ENCODE results near the gene PSMG2. TPM values are rescaled to one million over a fixed set of nuclear protein-coding genes. Genes with fewer than 3 reads are reported as not detected.

PSMG2 gene
- total and polyA plus RNA-seq, 10 of the 15 experiments (the other 5 are each of a cell fraction or from before 2014, with no cell fraction given) = 88.5 to 268 (median 116) TPM

DNA sequence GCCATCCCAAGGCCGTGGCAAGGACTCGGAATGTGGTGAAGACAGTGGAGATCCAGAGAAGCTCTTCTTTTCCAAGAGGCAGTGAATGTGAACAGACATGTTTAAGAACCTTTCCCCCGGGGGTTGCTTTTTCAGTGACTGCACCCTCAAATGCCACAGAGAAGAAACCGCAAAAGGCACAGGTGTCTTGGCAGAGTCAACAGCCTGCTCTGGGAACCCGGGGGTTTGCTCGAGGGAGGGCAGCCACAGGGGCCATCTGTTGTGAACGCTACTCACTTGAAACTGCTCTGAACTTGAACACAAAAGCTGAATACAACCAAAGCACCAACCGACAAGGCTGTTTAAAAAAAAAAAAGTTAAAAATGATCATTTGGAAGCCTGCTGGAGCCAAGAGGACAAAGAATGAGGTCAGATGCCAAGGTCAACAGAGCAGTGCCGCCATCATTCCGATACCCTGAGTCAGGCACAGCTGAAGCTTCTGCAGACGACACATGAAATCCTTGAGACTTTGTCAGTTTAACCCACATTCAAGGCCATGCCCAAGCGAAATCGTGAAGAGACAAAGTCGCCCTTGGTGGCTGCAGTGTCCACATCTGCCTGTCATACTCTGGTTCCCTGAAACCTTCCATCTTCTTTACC lies 47.4 kb downstream of the PSMG2 start:
- DNase-seq (ENCODE audit: low read depth, low spot score) = peak; percentile 23
- Histone ChIP-seq H3K4me1 (ENCODE audit: control insufficient read depth, insufficient read depth, low read length) (peaks cover 10% of the 10 kb centered on the region), H3K27me3 (replicated peaks in 1 of 2; ENCODE audit: control insufficient read depth in 2 of 2, insufficient read depth in 2 of 2, low read length in 1 of 2) (no peaks in the 10 kb centered on the region), H4K20me1 (ENCODE audit: control insufficient read depth, insufficient read depth) (no peaks in the 10 kb centered on the region), H3K9me3 (replicated peaks; ENCODE audit: control insufficient read depth, insufficient read depth, low read length) (no peaks in the 10 kb centered on the region), H3K4me3 (peak overlapping the region; percentile 2; the same call in 1 of the 2 replicates), H3K4me2 (ENCODE audit: control insufficient read depth, insufficient read depth) (peak overlapping the region; percentile 36), H3K36me3 (ENCODE audit: control insufficient read depth in 2 of 2, insufficient read depth in 2 of 2, low read length in 1 of 2) (no peaks in the 10 kb centered on the region), H3K9ac (ENCODE audit: control insufficient read depth, insufficient read depth, low read length) (no peak overlapping the region), H3K27ac (ENCODE audit: control insufficient read depth, insufficient read depth) (no peak overlapping the region), H3K79me2 (ENCODE audit: control insufficient read depth, insufficient read depth, low read length) (no peaks in the 10 kb centered on the region), H2AFZ (ENCODE audit: control insufficient read depth, low read depth, low read length) (peak overlapping the region; percentile 25)
- RAD21 ChIA-PET (ENCODE audit: unreplicated experiment) = interaction anchor here (0.9 to 2.2 kb wide), 3 partner anchors 35 to 184 kb away, joined by 3 to 8 read pairs (median 5); no protein-coding TSS in a partner anchor
- intact Hi-C loops (cut with micrococcal nuclease; ENCODE audit: unreplicated experiment) = no loop called here
- POLR2A ChIA-PET = no interaction called here
- CTCF ChIA-PET = interaction anchor here (1.2 to 2.8 kb wide), 5 partner anchors 13 to 184 kb away, joined by 3 to 8 read pairs (median 7); no protein-coding TSS in a partner anchor
- FAIRE-seq = peak; percentile 81
- peak; percentile 62 for ATAC-seq
- 7% methylated on average over 14 of the region's 14 CpGs for WGBS (ENCODE audit: insufficient coverage, insufficient replicate concordance, low lambda C conversion rate, missing lambda C conversion rate)
- SMC1A ChIA-PET (ENCODE audit: uncharacterized antibody, unreplicated experiment) = interaction anchor here (0.7 to 2.9 kb wide), 9 partner anchors 8 to 410 kb away, joined by 3 to 6 read pairs (median 4); no protein-coding TSS in a partner anchor
- no TSS peak for BruUV-seq (replicated peaks)
- in situ Hi-C loops (cut with MboI) = no loop called here
- TF ChIP-seq EED (IDR thresholded peaks at IDR 0.05; ENCODE audit: low read depth) (0 out of 2 replicates have a peak, but pooled peaks have one; percentile 22), CBFB (IDR thresholded peaks at IDR 0.05; ENCODE audit: low read depth) (peak; percentile 49; the same call in 1 of the 2 replicates), CHD1 (IDR thresholded peaks at IDR 0.05; ENCODE audit: low read depth, low read length) (no peak), IKZF2 (IDR thresholded peaks at IDR 0.05) (0 out of 4 replicates have a peak, but pooled peaks of 1 of the 2 experiments have one; percentile 10), SIN3A (IDR thresholded peaks at IDR 0.05; ENCODE audit: low read depth, low read length) (no peak), MEF2B (IDR thresholded peaks at IDR 0.05; ENCODE audit: partially characterized antibody, poor library complexity, severe bottlenecking) (peak; percentile 16), NR2F1 (conservative IDR thresholded peaks at IDR 0.05) (0 out of 2 replicates have a peak, but pooled peaks have one; percentile 19), TBL1XR1 (IDR thresholded peaks at IDR 0.05; ENCODE audit: low read depth, low read length) (no peak), BACH1 (IDR thresholded peaks at IDR 0.05; ENCODE audit: borderline replicate concordance) (no peak), IRF4 (IDR thresholded peaks at IDR 0.05; ENCODE audit: low read depth, low read length) (no peak), KDM1A (IDR thresholded peaks at IDR 0.05; ENCODE audit: borderline replicate concordance) (no peak), ZNF217 (IDR thresholded peaks at IDR 0.05) (no peak), BRCA1 (IDR thresholded peaks at IDR 0.05; ENCODE audit: low read depth, low read length) (no peak), SMAD1 (IDR thresholded peaks at IDR 0.05; ENCODE audit: low read depth, partially characterized antibody) (no peak), SRF (IDR thresholded peaks at IDR 0.05; ENCODE audit: low read depth in 2 of 2, low read length in 2 of 2) (no peak), WRNIP1 (IDR thresholded peaks at IDR 0.05; ENCODE audit: borderline replicate concordance, low read depth, low read length) (no peak), TCF12 (IDR thresholded peaks at IDR 0.05; ENCODE audit: low read depth, low read length) (peak; percentile 68; the same call in 1 of the 2 replicates)
- TF ChIP-seq, protein P1, sequence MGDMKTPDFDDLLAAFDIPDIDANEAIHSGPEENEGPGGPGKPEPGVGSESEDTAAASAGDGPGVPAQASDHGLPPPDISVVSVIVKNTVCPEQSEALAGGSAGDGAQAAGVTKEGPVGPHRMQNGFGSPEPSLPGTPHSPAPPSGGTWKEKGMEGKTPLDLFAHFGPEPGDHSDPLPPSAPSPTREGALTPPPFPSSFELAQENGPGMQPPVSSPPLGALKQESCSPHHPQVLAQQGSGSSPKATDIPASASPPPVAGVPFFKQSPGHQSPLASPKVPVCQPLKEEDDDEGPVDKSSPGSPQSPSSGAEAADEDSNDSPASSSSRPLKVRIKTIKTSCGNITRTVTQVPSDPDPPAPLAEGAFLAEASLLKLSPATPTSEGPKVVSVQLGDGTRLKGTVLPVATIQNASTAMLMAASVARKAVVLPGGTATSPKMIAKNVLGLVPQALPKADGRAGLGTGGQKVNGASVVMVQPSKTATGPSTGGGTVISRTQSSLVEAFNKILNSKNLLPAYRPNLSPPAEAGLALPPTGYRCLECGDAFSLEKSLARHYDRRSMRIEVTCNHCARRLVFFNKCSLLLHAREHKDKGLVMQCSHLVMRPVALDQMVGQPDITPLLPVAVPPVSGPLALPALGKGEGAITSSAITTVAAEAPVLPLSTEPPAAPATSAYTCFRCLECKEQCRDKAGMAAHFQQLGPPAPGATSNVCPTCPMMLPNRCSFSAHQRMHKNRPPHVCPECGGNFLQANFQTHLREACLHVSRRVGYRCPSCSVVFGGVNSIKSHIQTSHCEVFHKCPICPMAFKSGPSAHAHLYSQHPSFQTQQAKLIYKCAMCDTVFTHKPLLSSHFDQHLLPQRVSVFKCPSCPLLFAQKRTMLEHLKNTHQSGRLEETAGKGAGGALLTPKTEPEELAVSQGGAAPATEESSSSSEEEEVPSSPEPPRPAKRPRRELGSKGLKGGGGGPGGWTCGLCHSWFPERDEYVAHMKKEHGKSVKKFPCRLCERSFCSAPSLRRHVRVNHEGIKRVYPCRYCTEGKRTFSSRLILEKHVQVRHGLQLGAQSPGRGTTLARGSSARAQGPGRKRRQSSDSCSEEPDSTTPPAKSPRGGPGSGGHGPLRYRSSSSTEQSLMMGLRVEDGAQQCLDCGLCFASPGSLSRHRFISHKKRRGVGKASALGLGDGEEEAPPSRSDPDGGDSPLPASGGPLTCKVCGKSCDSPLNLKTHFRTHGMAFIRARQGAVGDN (IDR thresholded peaks at IDR 0.05) = no peak
- TF ChIP-seq, protein P2, sequence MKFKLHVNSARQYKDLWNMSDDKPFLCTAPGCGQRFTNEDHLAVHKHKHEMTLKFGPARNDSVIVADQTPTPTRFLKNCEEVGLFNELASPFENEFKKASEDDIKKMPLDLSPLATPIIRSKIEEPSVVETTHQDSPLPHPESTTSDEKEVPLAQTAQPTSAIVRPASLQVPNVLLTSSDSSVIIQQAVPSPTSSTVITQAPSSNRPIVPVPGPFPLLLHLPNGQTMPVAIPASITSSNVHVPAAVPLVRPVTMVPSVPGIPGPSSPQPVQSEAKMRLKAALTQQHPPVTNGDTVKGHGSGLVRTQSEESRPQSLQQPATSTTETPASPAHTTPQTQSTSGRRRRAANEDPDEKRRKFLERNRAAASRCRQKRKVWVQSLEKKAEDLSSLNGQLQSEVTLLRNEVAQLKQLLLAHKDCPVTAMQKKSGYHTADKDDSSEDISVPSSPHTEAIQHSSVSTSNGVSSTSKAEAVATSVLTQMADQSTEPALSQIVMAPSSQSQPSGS (IDR thresholded peaks at IDR 0.05; ENCODE audit: low read length) = no peak
